Thyroid gland (tissue), 4 donors: ENCODE measurements around the gene SPATA13.

ENCODE experiments used
- POLR2A ChIP-seq, 2 donors: fragments of 450-650 bp; IDR thresholded peaks; one replicate each; pipeline ENCODE4 v1.6.1; 2017; ENCODE audit warnings: antibody characterized with exemption in 2 of 2, mild to moderate bottlenecking in 2 of 2, moderate library complexity in 1 of 2
- TF ChIP-seq, protein P1 (sequence below), 6 experiments: fragments of 200-600 bp in 3 of 6; fragments of 450-650 bp in 3 of 6; sonication (generic) in 3 of 6; IDR thresholded peaks; one replicate each; pipeline ENCODE4 v1.5.1; 2016 to 2019; ENCODE audit warnings: antibody characterized with exemption in 6 of 6, mild to moderate bottlenecking in 2 of 6, inconsistent platforms in 1 of 6, moderate library complexity in 1 of 6

GRCh38 chr13:24223341-24224231 lies 63.1 kb downstream of the SPATA13 start:
- no peak for TF ChIP-seq POLR2A (IDR thresholded peaks at IDR 0.05)
- TF ChIP-seq, protein P1, sequence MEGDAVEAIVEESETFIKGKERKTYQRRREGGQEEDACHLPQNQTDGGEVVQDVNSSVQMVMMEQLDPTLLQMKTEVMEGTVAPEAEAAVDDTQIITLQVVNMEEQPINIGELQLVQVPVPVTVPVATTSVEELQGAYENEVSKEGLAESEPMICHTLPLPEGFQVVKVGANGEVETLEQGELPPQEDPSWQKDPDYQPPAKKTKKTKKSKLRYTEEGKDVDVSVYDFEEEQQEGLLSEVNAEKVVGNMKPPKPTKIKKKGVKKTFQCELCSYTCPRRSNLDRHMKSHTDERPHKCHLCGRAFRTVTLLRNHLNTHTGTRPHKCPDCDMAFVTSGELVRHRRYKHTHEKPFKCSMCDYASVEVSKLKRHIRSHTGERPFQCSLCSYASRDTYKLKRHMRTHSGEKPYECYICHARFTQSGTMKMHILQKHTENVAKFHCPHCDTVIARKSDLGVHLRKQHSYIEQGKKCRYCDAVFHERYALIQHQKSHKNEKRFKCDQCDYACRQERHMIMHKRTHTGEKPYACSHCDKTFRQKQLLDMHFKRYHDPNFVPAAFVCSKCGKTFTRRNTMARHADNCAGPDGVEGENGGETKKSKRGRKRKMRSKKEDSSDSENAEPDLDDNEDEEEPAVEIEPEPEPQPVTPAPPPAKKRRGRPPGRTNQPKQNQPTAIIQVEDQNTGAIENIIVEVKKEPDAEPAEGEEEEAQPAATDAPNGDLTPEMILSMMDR (IDR thresholded peaks at IDR 0.05), result no peak
